OCI-LY7 (cell line): ENCODE measurements around the gene DPM1. TPM values are rescaled to one million over a fixed set of nuclear protein-coding genes. Genes with fewer than 3 reads are reported as not detected.

Source experiments
- BruUV-seq: library from RNA; stranded (reverse); fragments of 400-500 nt; replicated peaks from 2 replicates; lab custom pipeline; 2021; lab: Mats Ljungman, UMichigan
- CTCF ChIA-PET: fragments of 300-600 bp; sonication (Branson Sonifier 250); formaldehyde crosslinking; loops from one replicate; lab custom pipeline; 2022; ENCODE audit warnings: antibody characterized with exemption; ENCODE audit not compliant: unreplicated experiment; lab: Charles Lee
- POLR2A ChIA-PET: fragments of 300-600 bp; sonication (Branson Sonifier 250); formaldehyde crosslinking; loops from one replicate; lab custom pipeline; 2022; ENCODE audit warnings: antibody characterized with exemption; lab: Charles Lee
- DNase-seq: peaks from one replicate; pipeline ENCODE4 v3.0.0-alpha.2; 2015; ENCODE audit warnings: low spot score
- H2AFZ ChIP-seq: fragments of 200-600 bp; sonication (generic), shearing (Covaris generic); 2 replicates; pipeline ENCODE4 v1.6.1; 2014; ENCODE audit warnings: mild to moderate bottlenecking, antibody characterized with exemption, low read length, moderate library complexity
- H3K27ac ChIP-seq: fragments of 200-600 bp; sonication (generic); 2 replicates; pipeline ENCODE4 v1.5.1; 2014; ENCODE audit warnings: mixed run types, low read depth, mild to moderate bottlenecking, moderate library complexity, low read length, inconsistent platforms; ENCODE audit not compliant: poor library complexity, severe bottlenecking
- H3K36me3 ChIP-seq: fragments of 200-600 bp; sonication (generic); 2 replicates; pipeline ENCODE4 v1.6.1; 2014; ENCODE audit warnings: mild to moderate bottlenecking, antibody characterized with exemption, low read length, moderate library complexity, mixed read lengths; ENCODE audit not compliant: insufficient read depth
- H3K4me1 ChIP-seq: fragments of 200-600 bp; sonication (generic); 2 replicates; pipeline ENCODE4 v1.5.1; 2014; ENCODE audit warnings: mild to moderate bottlenecking, low read length; ENCODE audit not compliant: insufficient read depth, poor library complexity, severe bottlenecking
- H3K4me2 ChIP-seq: fragments of 200-600 bp; sonication (generic); 2 replicates; pipeline ENCODE4 v1.6.1; 2014; ENCODE audit warnings: mild to moderate bottlenecking, low read length
- H3K4me3 ChIP-seq: fragments of 200-600 bp; sonication (generic); 2 replicates; pipeline ENCODE4 v1.5.1; 2014; ENCODE audit warnings: mild to moderate bottlenecking, low read depth, low read length; ENCODE audit not compliant: poor library complexity, severe bottlenecking
- H3K79me2 ChIP-seq: fragments of 200-600 bp; sonication (generic); 2 replicates; pipeline ENCODE4 v1.6.1; 2016; ENCODE audit warnings: low read depth, mild to moderate bottlenecking, low read length, moderate library complexity, mixed read lengths; ENCODE audit not compliant: insufficient read depth
- H3K9me2 ChIP-seq: fragments of 200-600 bp; sonication (generic); 2 replicates; pipeline ENCODE4 v1.6.1; 2016; ENCODE audit warnings: mild to moderate bottlenecking, low read length, mixed read lengths; ENCODE audit not compliant: insufficient read depth
- H3K9me3 ChIP-seq: fragments of 200-600 bp; sonication (generic); 2 replicates; pipeline ENCODE4 v1.6.1; 2014; ENCODE audit warnings: mild to moderate bottlenecking, mixed run types, low read length, mixed read lengths
- H4K20me1 ChIP-seq: fragments of 200-600 bp; sonication (generic); 2 replicates; pipeline ENCODE4 v1.6.1; 2014; ENCODE audit warnings: mild to moderate bottlenecking, antibody characterized with exemption, low read length, moderate library complexity, mixed read lengths; ENCODE audit not compliant: insufficient read depth
- EZH2phosphoT487 ChIP-seq: fragments of 200-600 bp; sonication (generic); IDR thresholded peaks from 2 replicates; pipeline ENCODE4 v1.6.1; 2018; ENCODE audit warnings: low read depth, borderline replicate concordance, mild to moderate bottlenecking, mixed run types, antibody characterized with exemption, low read length, moderate library complexity, mixed read lengths
- intact Hi-C: fragments of 100-400 bp; cut with micrococcal nuclease; formaldehyde crosslinking; loops from one replicate; pipeline ENCODE4 v1.10.0; 2022; ENCODE audit not compliant: unreplicated experiment
- total RNA-seq, 2 experiments: library from RNA; depleted of rRNA in 1 of 2; stranded (reverse); fragments of >200 nt in 1 of 2; shearing (Covaris generic) in 1 of 2; gene quantifications; 2 replicates each; pipeline ENCODE4 v1.2.3, GENCODE V29; 2014 to 2022
- TF ChIP-seq, protein P1 (sequence below): fragments of 200-600 bp; sonication (generic); conservative IDR thresholded peaks from 2 replicates; pipeline ENCODE4 v1.5.1; 2014; ENCODE audit warnings: mild to moderate bottlenecking, antibody characterized with exemption, low read length, moderate library complexity, mixed read lengths

The DPM1 gene
- total RNA-seq, 2 experiments from 2014 or later: 60.2 to 71.2 TPM

DNA sequence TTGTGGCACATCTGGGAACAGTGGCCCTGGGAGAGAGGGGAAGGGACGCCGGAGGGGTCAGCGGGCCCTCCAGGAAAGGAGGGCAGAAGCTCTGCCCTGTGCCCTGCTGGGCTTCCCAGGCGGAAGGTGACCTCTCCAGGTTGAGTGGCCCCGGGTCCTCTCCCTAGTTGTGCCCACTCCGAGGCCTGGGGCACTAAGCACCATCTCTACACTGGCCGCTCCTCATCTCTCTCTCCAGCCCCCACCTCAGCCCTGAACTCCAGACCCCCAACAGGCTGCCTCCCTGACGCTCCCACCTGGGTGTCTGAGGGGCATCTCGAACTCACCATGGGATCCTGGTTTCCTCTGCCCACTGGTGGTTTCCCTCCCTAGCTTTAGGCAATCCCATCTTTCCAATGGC is 46.4 kb upstream of the DPM1 start:
- ChIA-PET POLR2A (no interaction called here), CTCF (no interaction called here)
- no TSS peak for BruUV-seq
- Histone ChIP-seq H3K36me3 (no peaks in the 10 kb centered on the region), H3K9me2 (no peaks in the 10 kb centered on the region), H3K9me3 (no peaks in the 10 kb centered on the region), H3K4me3 (no peak overlapping the region), H4K20me1 (no peaks in the 10 kb centered on the region), H3K4me2 (no peak overlapping the region), H2AFZ (no peak overlapping the region), H3K4me1 (no peaks in the 10 kb centered on the region), H3K27ac (no peak overlapping the region), H3K79me2 (no peaks in the 10 kb centered on the region)
- intact Hi-C loops: no loop called here
- no peak for TF ChIP-seq EZH2phosphoT487
- TF ChIP-seq, protein P1, sequence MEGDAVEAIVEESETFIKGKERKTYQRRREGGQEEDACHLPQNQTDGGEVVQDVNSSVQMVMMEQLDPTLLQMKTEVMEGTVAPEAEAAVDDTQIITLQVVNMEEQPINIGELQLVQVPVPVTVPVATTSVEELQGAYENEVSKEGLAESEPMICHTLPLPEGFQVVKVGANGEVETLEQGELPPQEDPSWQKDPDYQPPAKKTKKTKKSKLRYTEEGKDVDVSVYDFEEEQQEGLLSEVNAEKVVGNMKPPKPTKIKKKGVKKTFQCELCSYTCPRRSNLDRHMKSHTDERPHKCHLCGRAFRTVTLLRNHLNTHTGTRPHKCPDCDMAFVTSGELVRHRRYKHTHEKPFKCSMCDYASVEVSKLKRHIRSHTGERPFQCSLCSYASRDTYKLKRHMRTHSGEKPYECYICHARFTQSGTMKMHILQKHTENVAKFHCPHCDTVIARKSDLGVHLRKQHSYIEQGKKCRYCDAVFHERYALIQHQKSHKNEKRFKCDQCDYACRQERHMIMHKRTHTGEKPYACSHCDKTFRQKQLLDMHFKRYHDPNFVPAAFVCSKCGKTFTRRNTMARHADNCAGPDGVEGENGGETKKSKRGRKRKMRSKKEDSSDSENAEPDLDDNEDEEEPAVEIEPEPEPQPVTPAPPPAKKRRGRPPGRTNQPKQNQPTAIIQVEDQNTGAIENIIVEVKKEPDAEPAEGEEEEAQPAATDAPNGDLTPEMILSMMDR: no peak
- DNase-seq: no peak

DNA sequence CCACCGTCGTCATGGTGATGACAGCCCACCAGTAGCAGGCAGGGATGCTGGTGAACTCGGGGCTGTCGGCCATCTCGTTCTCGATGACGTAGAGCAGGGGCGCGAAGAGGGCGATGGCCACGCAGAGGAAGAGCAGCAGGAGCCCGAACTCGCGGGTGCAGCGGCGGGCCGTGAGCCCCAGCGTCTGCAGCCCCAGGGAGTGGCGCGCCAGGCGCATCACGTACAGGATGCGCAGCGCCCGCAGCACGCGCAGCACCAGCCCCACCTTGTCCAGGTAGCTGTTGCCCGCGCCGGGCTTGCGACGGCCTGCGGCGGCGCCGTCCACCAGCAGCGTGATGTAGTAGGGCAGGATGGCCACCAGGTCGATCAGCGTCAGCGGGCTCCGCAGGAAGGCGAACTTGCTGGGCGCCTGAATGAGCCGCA is 46.0 kb upstream of the DPM1 start:
- Histone ChIP-seq H3K27ac (no peak overlapping the region), H3K4me1 (no peaks in the 10 kb centered on the region), H3K9me3 (no peaks in the 10 kb centered on the region), H3K79me2 (no peaks in the 10 kb centered on the region), H3K4me3 (no peak overlapping the region), H3K36me3 (no peaks in the 10 kb centered on the region), H3K9me2 (no peaks in the 10 kb centered on the region), H3K4me2 (no peak overlapping the region), H4K20me1 (no peaks in the 10 kb centered on the region), H2AFZ (no peak overlapping the region)
- intact Hi-C loops: no loop called here
- TF ChIP-seq, protein P1: no peak
- TF ChIP-seq EZH2phosphoT487: no peak
- no peak for DNase-seq
- ChIA-PET POLR2A (no interaction called here), CTCF (no interaction called here)
- BruUV-seq: no TSS peak

DNA sequence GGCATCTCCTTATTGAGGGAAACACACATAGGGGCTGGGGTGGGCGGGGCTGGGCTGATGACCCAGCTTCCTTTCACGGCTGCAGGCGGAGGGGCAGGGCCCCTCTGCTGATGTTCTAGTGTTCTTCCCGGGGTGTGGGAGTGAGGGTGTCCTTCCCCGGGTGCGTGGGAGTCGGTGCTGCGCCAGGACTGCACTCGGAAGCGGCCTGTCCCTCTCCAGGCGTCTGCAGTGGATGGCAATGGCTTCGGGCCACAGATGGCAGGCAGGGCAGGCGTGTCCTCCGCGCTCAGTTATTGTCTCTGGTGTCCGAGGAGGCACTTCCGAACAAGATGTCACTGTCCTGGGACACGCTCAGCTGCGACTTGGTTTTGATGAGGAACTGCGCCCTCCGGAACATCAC is 45.4 kb upstream of the DPM1 start:
- no peak overlapping the region for H2AFZ ChIP-seq
- no peak for DNase-seq
- H3K4me1 ChIP-seq: no peaks in the 10 kb centered on the region
- no peaks in the 10 kb centered on the region for H3K36me3 ChIP-seq
- no peak overlapping the region for H3K4me3 ChIP-seq
- BruUV-seq: no TSS peak
- no peaks in the 10 kb centered on the region for H3K79me2 ChIP-seq
- no peaks in the 10 kb centered on the region for H4K20me1 ChIP-seq
- no peak overlapping the region for H3K4me2 ChIP-seq
- ChIA-PET CTCF (no interaction called here), POLR2A (no interaction called here)
- TF ChIP-seq, protein P1: no peak
- TF ChIP-seq EZH2phosphoT487: no peak
- no peaks in the 10 kb centered on the region for H3K9me2 ChIP-seq
- H3K9me3 ChIP-seq: no peaks in the 10 kb centered on the region
- intact Hi-C loops: no loop called here
- no peak overlapping the region for H3K27ac ChIP-seq
